ENCODE measurements around the gene FICD.

FICD gene

GRCh38 chr12:108495823-108496579 is 19.1 kb upstream of the FICD start:
- DNase-seq: no peak

GRCh38 chr12:108498136-108498535 is 16.9 kb upstream of the FICD start:
- no peak for DNase-seq
- intact Hi-C loops (cut with DNase I): no loop called here

More at GRCh38 chr12:108495823-108496579, 19.1 kb upstream of the FICD start:
- intact Hi-C loops (cut with DNase I): no loop called here

- no peak for DNase-seq
- intact Hi-C loops (cut with DNase I): no loop called here
Measured at GRCh38 chr12:108502922-108503321, 12.2 kb upstream of the FICD start.

- intact Hi-C loops (cut with DNase I): no loop called here
- DNase-seq: no peak
Measured at GRCh38 chr12:108505129-108505528, 9.9 kb upstream of the FICD start.

- intact Hi-C loops (cut with DNase I): no loop called here
- DNase-seq: peak in 1 of 10 donors; percentile 13
Measured at GRCh38 chr12:108507971-108508642, 7.0 kb upstream of the FICD start.

GRCh38 chr12:108509806-108510205 is 5.3 kb upstream of the FICD start:
- no peak for DNase-seq
- intact Hi-C loops (cut with DNase I): loop anchor here (5.0 to 10.0 kb wide), 3 partner anchors 525 to 825 kb away; partner anchors contain the start of gene PWP1

GRCh38 chr12:108510836-108511235 is 4.2 kb upstream of the FICD start:
- DNase-seq: no peak
- intact Hi-C loops (cut with DNase I): loop anchor here (5.0 to 10.0 kb wide), 3 partner anchors 526 to 826 kb away; partner anchors contain the start of gene PWP1

GRCh38 chr12:108511633-108512540 is 3.2 kb upstream of the FICD start:
- intact Hi-C loops (cut with DNase I): loop anchor here (5.0 to 10.0 kb wide), 3 partner anchors 527 to 827 kb away; partner anchors contain the start of gene PWP1

GRCh38 chr12:108514468-108514972 is 557 bp upstream of the FICD start:
- DNase-seq: no peak
- intact Hi-C loops (cut with DNase I): loop anchor here (5.0 to 10.0 kb wide), 3 partner anchors 530 to 830 kb away; partner anchors contain the start of gene PWP1

More at GRCh38 chr12:108511633-108512540, 3.2 kb upstream of the FICD start:
- DNase-seq: peak; percentile 65 to 94 (median 83)

- intact Hi-C loops (cut with DNase I): loop anchor here (5.0 to 10.0 kb wide), 3 partner anchors 46 to 831 kb away; partner anchors contain the start of genes ISCU, PWP1 and SART3
- DNase-seq: peak in 1 of 10 donors; percentile 61
Measured at GRCh38 chr12:108515916-108516315, 839 bp downstream of the FICD start.

GRCh38 chr12:108516511-108517275 is 1.6 kb downstream of the FICD start:
- DNase-seq: peak in 1 of 10 donors; percentile 61
- intact Hi-C loops (cut with DNase I): loop anchor here (5.0 to 10.0 kb wide), 3 partner anchors 46 to 832 kb away; partner anchors contain the start of genes ISCU, PWP1 and SART3

GRCh38 chr12:108517288-108518100 is 2.4 kb downstream of the FICD start:
- intact Hi-C loops (cut with DNase I): loop anchor here (5.0 to 10.0 kb wide), 3 partner anchors 45 to 833 kb away; partner anchors contain the start of genes ISCU, PWP1 and SART3

GRCh38 chr12:108518101-108518715 is 3.1 kb downstream of the FICD start:
- intact Hi-C loops (cut with DNase I): loop anchor here (5.0 to 10.0 kb wide), 3 partner anchors 44 to 833 kb away; partner anchors contain the start of genes ISCU, PWP1 and SART3
- DNase-seq: peak in 1 of 10 donors; percentile 60

More at GRCh38 chr12:108517288-108518100, 2.4 kb downstream of the FICD start:
- no peak for DNase-seq

GRCh38 chr12:108518716-108519496 is 3.8 kb downstream of the FICD start:
- intact Hi-C loops (cut with DNase I): loop anchor here (5.0 to 10.0 kb wide), 3 partner anchors 43 to 834 kb away; partner anchors contain the start of genes ISCU, PWP1 and SART3

GRCh38 chr12:108519558-108519957 is 4.5 kb downstream of the FICD start:
- intact Hi-C loops (cut with DNase I): loop anchor here (5.0 to 10.0 kb wide), 3 partner anchors 43 to 835 kb away; partner anchors contain the start of genes ISCU, PWP1 and SART3
- peak in 1 of 10 donors; percentile 68 for DNase-seq

More at GRCh38 chr12:108518716-108519496, 3.8 kb downstream of the FICD start:
- peak in 1 of 10 donors; percentile 59 for DNase-seq

- DNase-seq: peak in 2 of 10 donors; percentile 39 to 87
- intact Hi-C loops (cut with DNase I): no loop called here
Measured at GRCh38 chr12:108523365-108523764, 8.3 kb downstream of the FICD start.

Measured in posterior cingulate gyrus (tissue), 11 donors.